BJ (cell line): ENCODE results near the gene DISP3. TPM values are rescaled to one million over a fixed set of nuclear protein-coding genes. Genes with fewer than 3 reads are reported as not detected.

Source experiments
- CTCF ChIA-PET: fragments of 350-600 bp; formaldehyde crosslinking; extraction: SDS; loops from one replicate; lab custom pipeline; 2021; ENCODE audit warnings: antibody characterized with exemption, inconsistent platforms; lab: Yijun Ruan, JAX
- POLR2A ChIA-PET: fragments of 300-600 bp; sonication (Branson Sonifier 250); formaldehyde crosslinking; extraction: SDS; loops from one replicate; lab custom pipeline; 2021; ENCODE audit warnings: antibody characterized with exemption; lab: Charles Lee
- DNase-seq: peaks from one replicate; pipeline ENCODE4 v3.0.0-alpha.2; 2011; ENCODE audit warnings: low read depth
- H3K27me3 ChIP-seq: 2 replicates; pipeline ENCODE4 v1.6.0; 2011; ENCODE audit warnings: low read length; ENCODE audit not compliant: control insufficient read depth, insufficient read depth
- H3K36me3 ChIP-seq: 2 replicates; pipeline ENCODE4 v1.5.1; 2011; ENCODE audit warnings: low read length; ENCODE audit not compliant: control insufficient read depth, insufficient read depth
- H3K4me3 ChIP-seq: 2 replicates; pipeline ENCODE4 v1.5.1; 2011; ENCODE audit warnings: low read depth, mild to moderate bottlenecking, control low read depth, low read length
- polyA plus RNA-seq: library from polyadenylated mRNA; depleted of rRNA; stranded (reverse); fragments of >200 nt; gene quantifications from 2 replicates; pipeline ENCODE4 v1.2.3, GENCODE V29; 2011
- TF ChIP-seq, protein P1 (sequence below): IDR thresholded peaks from 2 replicates; pipeline ENCODE4 v1.5.1; 2011; ENCODE audit warnings: low read depth, mild to moderate bottlenecking, control low read depth, inconsistent platforms, low read length, moderate library complexity; ENCODE audit not compliant: insufficient read depth

The DISP3 gene
- polyA plus RNA-seq, 1 experiment = 0.02 TPM

DNA sequence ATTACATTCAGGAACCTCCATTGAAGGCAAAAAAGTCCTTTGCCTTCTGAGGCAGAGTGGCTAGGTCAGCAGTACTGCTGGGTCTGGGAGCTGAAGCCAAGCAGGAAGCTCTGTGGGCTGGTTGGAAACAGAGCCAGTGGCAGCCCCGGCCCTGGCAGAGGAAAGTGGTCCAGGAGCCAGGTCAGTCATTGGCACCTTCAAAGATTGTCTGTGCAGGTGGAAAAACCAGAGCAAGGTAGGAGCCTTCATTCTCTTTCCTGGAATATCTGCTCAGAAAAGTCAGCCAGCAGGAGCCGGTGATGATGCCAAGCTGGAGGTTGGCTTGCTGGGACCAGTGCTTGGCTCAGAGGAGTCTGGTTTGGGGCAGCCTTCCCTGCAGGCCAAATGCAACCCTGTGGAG lies 12.5 kb upstream of the DISP3 start:
- TF ChIP-seq, protein P1, sequence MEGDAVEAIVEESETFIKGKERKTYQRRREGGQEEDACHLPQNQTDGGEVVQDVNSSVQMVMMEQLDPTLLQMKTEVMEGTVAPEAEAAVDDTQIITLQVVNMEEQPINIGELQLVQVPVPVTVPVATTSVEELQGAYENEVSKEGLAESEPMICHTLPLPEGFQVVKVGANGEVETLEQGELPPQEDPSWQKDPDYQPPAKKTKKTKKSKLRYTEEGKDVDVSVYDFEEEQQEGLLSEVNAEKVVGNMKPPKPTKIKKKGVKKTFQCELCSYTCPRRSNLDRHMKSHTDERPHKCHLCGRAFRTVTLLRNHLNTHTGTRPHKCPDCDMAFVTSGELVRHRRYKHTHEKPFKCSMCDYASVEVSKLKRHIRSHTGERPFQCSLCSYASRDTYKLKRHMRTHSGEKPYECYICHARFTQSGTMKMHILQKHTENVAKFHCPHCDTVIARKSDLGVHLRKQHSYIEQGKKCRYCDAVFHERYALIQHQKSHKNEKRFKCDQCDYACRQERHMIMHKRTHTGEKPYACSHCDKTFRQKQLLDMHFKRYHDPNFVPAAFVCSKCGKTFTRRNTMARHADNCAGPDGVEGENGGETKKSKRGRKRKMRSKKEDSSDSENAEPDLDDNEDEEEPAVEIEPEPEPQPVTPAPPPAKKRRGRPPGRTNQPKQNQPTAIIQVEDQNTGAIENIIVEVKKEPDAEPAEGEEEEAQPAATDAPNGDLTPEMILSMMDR = no peak
- ChIA-PET POLR2A (no interaction called here), CTCF (no interaction called here)
- H3K4me3 ChIP-seq = no peak overlapping the region
- DNase-seq = no peak
- H3K27me3 ChIP-seq = no peaks in the 10 kb centered on the region; the same call in 1 of the 2 replicates
- H3K36me3 ChIP-seq = no peaks in the 10 kb centered on the region

GRCh38 chr1:11468878-11469277 lies 10.1 kb upstream of the DISP3 start:
- TF ChIP-seq, protein P1 = no peak
- H3K36me3 ChIP-seq = no peaks in the 10 kb centered on the region
- ChIA-PET CTCF (interaction anchor here (0.9 kb wide), 1 partner anchor 10 kb away, joined by 3 read pairs; the partner anchor contains the start of gene DISP3), POLR2A (no interaction called here)
- DNase-seq = no peak
- no peak overlapping the region for H3K4me3 ChIP-seq
- no peaks in the 10 kb centered on the region for H3K27me3 ChIP-seq

DNA sequence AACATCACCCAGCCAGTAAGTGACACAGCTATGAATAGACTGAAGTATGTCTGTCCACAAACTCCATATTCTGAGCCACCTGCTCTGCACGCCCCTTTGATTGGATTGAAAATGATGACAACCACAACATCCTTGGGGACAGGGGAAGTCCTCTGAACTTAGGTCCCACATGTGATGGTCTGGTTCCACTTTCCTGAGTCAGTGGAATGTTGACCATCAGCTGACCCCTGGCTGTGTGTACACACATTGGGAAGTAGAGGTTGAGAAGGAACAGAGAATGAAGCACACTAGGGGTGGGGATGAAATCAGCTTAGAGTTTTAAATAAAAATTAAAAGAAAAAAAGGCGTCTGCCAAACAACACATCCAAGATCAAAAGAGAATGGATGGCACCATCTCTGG lies 8.0 kb upstream of the DISP3 start:
- no peak for DNase-seq
- POLR2A ChIA-PET = no interaction called here

DNA sequence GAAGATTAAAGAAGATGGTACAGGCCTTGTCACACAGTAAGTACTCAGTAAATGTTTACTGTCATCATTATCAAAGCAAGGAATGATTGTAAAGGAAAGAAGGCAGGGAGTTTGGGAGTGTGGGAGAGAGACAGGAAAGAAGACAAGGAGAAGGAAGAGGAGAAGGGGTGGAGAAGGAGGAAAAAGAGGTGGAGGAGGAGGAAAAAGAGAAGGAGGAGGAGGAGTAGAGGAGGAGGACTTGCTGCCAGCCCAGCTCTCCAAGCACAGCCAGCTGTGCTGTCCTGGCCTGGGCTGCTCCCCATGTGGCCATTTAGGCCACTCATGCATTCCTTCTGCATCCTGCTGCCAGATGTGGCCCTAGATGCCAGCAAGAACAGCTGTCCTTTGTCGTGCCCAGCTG lies 7.5 kb upstream of the DISP3 start:
- DNase-seq = no peak

More for the DNA sequence above, 8.0 kb upstream of the DISP3 start:
- Histone ChIP-seq H3K27me3 (no peaks in the 10 kb centered on the region), H3K4me3 (no peak overlapping the region), H3K36me3 (no peaks in the 10 kb centered on the region)
- TF ChIP-seq, protein P1 = no peak
- CTCF ChIA-PET = no interaction called here

GRCh38 chr1:11472284-11472683 lies 6.7 kb upstream of the DISP3 start:
- CTCF ChIA-PET = no interaction called here
- DNase-seq = no peak

More for the DNA sequence above, 7.5 kb upstream of the DISP3 start:
- TF ChIP-seq, protein P1 = no peak
- CTCF ChIA-PET = no interaction called here
- Histone ChIP-seq H3K27me3 (no peaks in the 10 kb centered on the region), H3K36me3 (no peaks in the 10 kb centered on the region), H3K4me3 (no peak overlapping the region)
- POLR2A ChIA-PET = no interaction called here

More at GRCh38 chr1:11472284-11472683, 6.7 kb upstream of the DISP3 start:
- H3K36me3 ChIP-seq = no peaks in the 10 kb centered on the region
- no peak overlapping the region for H3K4me3 ChIP-seq
- no peaks in the 10 kb centered on the region for H3K27me3 ChIP-seq
- POLR2A ChIA-PET = no interaction called here
- TF ChIP-seq, protein P1 = no peak
